WTC11 (cell line): ENCODE measurements around the gene TOMM40.

ENCODE experiments used
- ATF3 ChIP-seq: sonication (generic); formaldehyde crosslinking; conservative IDR thresholded peaks from 2 replicates; pipeline ENCODE4 v1.8.1; 2022; ENCODE audit warnings: mild to moderate bottlenecking, missing genetic modification reagents
- CTCF ChIP-seq: fragments of 200-600 bp; IDR thresholded peaks from 2 replicates; pipeline ENCODE4 v1.8.0; 2022; ENCODE audit warnings: antibody characterized with exemption
- ELF4 ChIP-seq: sonication (generic); formaldehyde crosslinking; IDR thresholded peaks from 2 replicates; pipeline ENCODE4 v1.8.1; 2022; ENCODE audit warnings: low read depth, mild to moderate bottlenecking, moderate library complexity, missing genetic modification reagents
- ETV6 ChIP-seq: sonication (generic); formaldehyde crosslinking; IDR thresholded peaks from 2 replicates; pipeline ENCODE4 v1.8.1; 2022; ENCODE audit warnings: mild to moderate bottlenecking, missing genetic modification reagents
- JUN ChIP-seq: sonication (generic); formaldehyde crosslinking; IDR thresholded peaks from 2 replicates; pipeline ENCODE4 v1.8.0; 2023; ENCODE audit warnings: mild to moderate bottlenecking, missing genetic modification reagents
- MAX ChIP-seq: sonication (generic); formaldehyde crosslinking; IDR thresholded peaks from 2 replicates; pipeline ENCODE4 v1.8.0; 2022; ENCODE audit warnings: mild to moderate bottlenecking, missing genetic modification reagents
- MLX ChIP-seq: sonication (generic); formaldehyde crosslinking; IDR thresholded peaks from 2 replicates; pipeline ENCODE4 v1.8.1; 2023; ENCODE audit warnings: mild to moderate bottlenecking, missing genetic modification reagents, moderate library complexity
- NFE2L1 ChIP-seq: sonication (generic); formaldehyde crosslinking; IDR thresholded peaks from 2 replicates; pipeline ENCODE4 v1.8.1; 2023; ENCODE audit warnings: missing genetic modification reagents
- NR1H2 ChIP-seq: sonication (generic); formaldehyde crosslinking; IDR thresholded peaks from 2 replicates; pipeline ENCODE4 v1.9.0; 2021; ENCODE audit warnings: mild to moderate bottlenecking, moderate library complexity, missing genetic modification reagents
- NR3C1 ChIP-seq: sonication (generic); formaldehyde crosslinking; conservative IDR thresholded peaks from 2 replicates; pipeline ENCODE4 v1.8.1; 2023; ENCODE audit warnings: low read depth, mild to moderate bottlenecking, missing genetic modification reagents
- OVOL2 ChIP-seq: fragments of 250-450 bp; sonication (Bioruptor Pico); IDR thresholded peaks from 2 replicates; pipeline ENCODE4 v1.9.0; 2021; ENCODE audit warnings: mild to moderate bottlenecking, borderline replicate concordance
- USF1 ChIP-seq: sonication (generic); formaldehyde crosslinking; IDR thresholded peaks from 2 replicates; pipeline ENCODE4 v1.8.0; 2022; ENCODE audit warnings: mild to moderate bottlenecking, missing genetic modification reagents
- USF2 ChIP-seq: sonication (generic); formaldehyde crosslinking; IDR thresholded peaks from 2 replicates; pipeline ENCODE4 v1.8.1; 2023; ENCODE audit warnings: mild to moderate bottlenecking, missing genetic modification reagents, moderate library complexity
- ZNF532 ChIP-seq: fragments of 250-450 bp; sonication (Bioruptor Pico); IDR thresholded peaks from 2 replicates; pipeline ENCODE4 v1.9.0; 2021; ENCODE audit warnings: mild to moderate bottlenecking, borderline replicate concordance

- no peak for TF ChIP-seq OVOL2 (CRISPR knock-in tag)
- no peak for TF ChIP-seq MLX (CRISPR knock-in tag)
- TF ChIP-seq CTCF, result no peak
- no peak for TF ChIP-seq ATF3 (CRISPR knock-in tag)
- no peak for TF ChIP-seq NR3C1 (CRISPR knock-in tag)
- TF ChIP-seq ZNF532, result no peak
- no peak for TF ChIP-seq JUN (CRISPR knock-in tag)
- TF ChIP-seq NR1H2 (CRISPR knock-in tag), result no peak
- TF ChIP-seq ELF4 (CRISPR knock-in tag), result no peak
- no peak for TF ChIP-seq NFE2L1 (CRISPR knock-in tag)
- no peak for TF ChIP-seq ETV6 (CRISPR knock-in tag)
- no peak for TF ChIP-seq USF2 (CRISPR knock-in tag)
- no peak for TF ChIP-seq MAX (CRISPR knock-in tag)
- TF ChIP-seq USF1, result no peak
Observed at GRCh38 chr19:44904426-44904994, 13.5 kb downstream of the TOMM40 start.
